ENCODE results near the gene AARS2. TPM values are rescaled to one million over a fixed set of nuclear protein-coding genes. Genes with fewer than 3 reads are reported as not detected.
A peak's percentile ranks its signal among the peaks of the same experiment; 100 is the strongest.

Gene AARS2
- total RNA-seq, 4 donors from 2014 or later, result 9.0 to 21.9 (median 12.2) TPM

DNA sequence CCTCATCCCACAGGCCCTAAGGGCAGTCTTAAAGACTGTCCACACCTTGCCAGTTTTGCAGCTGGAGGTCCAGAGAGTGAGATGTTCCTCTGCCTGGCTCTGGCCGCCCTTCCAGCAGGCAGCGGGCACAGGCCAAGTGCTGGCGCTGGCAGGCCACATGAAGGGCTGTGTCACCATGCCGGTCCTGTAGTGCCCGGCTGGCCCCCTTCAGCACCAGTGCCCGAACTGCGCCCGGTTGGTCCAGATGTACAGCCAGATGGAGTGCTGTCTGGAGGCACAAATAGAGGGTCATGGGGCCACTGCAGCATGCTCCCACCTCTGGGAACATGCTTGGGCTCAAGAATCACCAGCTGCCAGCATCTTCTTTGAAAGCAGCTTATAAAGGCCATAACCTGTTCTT is 51.6 kb downstream of the AARS2 start:
- H3K36me3 ChIP-seq, result peaks cover 0 to 33% (median 4%) of the 10 kb centered on the region in 3 donors
- H3K27me3 ChIP-seq, result no peaks in the 10 kb centered on the region
- no peak overlapping the region for H3K4me3 ChIP-seq
- peaks cover 32 to 55% (median 33%) of the 10 kb centered on the region in 3 donors for H3K4me1 ChIP-seq
- no peak for DNase-seq
- no peaks in the 10 kb centered on the region for H3K9me3 ChIP-seq
- H3K27ac ChIP-seq, result no peak overlapping the region
- intact Hi-C loops (cut with DNase I), result no loop called here
- TF ChIP-seq, protein P1, sequence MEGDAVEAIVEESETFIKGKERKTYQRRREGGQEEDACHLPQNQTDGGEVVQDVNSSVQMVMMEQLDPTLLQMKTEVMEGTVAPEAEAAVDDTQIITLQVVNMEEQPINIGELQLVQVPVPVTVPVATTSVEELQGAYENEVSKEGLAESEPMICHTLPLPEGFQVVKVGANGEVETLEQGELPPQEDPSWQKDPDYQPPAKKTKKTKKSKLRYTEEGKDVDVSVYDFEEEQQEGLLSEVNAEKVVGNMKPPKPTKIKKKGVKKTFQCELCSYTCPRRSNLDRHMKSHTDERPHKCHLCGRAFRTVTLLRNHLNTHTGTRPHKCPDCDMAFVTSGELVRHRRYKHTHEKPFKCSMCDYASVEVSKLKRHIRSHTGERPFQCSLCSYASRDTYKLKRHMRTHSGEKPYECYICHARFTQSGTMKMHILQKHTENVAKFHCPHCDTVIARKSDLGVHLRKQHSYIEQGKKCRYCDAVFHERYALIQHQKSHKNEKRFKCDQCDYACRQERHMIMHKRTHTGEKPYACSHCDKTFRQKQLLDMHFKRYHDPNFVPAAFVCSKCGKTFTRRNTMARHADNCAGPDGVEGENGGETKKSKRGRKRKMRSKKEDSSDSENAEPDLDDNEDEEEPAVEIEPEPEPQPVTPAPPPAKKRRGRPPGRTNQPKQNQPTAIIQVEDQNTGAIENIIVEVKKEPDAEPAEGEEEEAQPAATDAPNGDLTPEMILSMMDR (IDR thresholded peaks at IDR 0.05), result no peak
- TF ChIP-seq POLR2A (IDR thresholded peaks at IDR 0.05), result no peak
- WGBS, 2 donors, result 84% methylated on average over 6 of the region's 8 CpGs; no CpG with 5 or more reads in 1 of the 2 donors

DNA sequence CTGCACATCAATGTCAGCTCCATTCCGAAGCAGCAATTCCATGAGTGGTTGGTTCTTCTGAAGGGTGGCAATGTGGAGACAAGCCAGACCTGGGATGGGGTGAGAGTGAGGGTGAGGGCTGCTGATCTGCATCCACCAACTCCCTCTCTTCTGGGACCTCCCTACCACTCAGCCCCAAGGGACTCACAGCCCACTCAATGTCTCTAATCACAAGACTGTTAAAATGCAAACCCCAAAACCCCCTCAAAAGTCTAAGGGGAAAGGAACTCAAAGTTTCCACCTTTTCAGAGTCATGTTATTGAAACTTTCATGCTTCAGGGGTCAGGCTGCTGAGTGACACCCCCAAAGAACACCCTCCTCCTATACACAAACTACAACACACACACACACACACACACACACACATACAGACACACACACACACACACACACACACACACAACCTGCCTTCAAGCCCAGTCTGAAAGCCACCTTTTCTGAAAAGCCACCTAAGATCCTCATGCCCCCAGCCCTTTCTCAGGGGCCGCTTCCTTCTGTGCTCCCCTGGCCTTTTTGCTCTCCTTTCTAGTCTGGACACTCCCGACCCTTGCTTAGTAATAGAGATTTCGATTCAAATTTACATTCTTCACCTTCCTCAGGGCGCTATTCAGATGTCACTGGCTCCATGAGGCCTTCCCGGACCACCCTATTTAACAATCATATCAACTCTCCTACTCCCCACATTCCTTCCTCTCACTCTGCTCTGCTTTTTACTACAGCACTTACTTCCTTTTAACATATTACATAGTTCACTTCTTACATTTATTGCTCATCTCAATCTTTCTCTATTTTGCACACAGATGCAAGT is 52.5 kb downstream of the AARS2 start:
- Histone ChIP-seq H3K36me3 (peaks cover 0 to 34% (median 4%) of the 10 kb centered on the region in 3 donors), H3K4me1 (peaks cover 39 to 62% (median 39%) of the 10 kb centered on the region in 3 donors), H3K4me3 (no peak overlapping the region), H3K27me3 (no peaks in the 10 kb centered on the region), H3K9me3 (no peaks in the 10 kb centered on the region), H3K27ac (no peak overlapping the region)
- 72 to 94% methylated on average over 5 of the region's 6 CpGs for WGBS, 2 donors
- intact Hi-C loops (cut with DNase I), result no loop called here
- no peak for DNase-seq
- TF ChIP-seq, protein P1 (IDR thresholded peaks at IDR 0.05), result no peak
- TF ChIP-seq POLR2A (IDR thresholded peaks at IDR 0.05), result no peak

DNA sequence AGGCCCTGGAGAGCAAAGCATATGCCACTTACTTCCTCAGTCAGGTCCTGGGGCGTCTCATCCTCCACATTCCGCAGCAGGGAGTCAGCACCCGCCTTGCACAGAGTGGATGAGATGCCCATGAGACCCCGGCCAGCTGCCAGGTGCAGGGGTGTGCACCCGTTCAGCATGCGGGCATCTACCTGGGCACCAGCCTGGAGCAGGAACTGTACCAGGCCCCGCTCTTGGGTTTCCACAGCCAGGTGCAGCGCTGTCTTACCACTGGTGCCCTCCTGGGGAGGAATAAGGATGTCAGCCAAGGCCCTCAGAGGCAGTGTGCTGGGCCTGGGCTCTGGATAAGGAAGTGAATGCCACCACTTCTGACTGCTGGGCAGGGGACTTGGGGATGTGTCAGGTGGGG is 53.1 kb downstream of the AARS2 start:
- Histone ChIP-seq H3K27me3 (no peaks in the 10 kb centered on the region), H3K9me3 (no peaks in the 10 kb centered on the region), H3K27ac (no peak overlapping the region), H3K4me1 (peaks cover 38 to 62% (median 39%) of the 10 kb centered on the region in 3 donors), H3K36me3 (peaks cover 0 to 41% (median 7%) of the 10 kb centered on the region in 3 donors), H3K4me3 (no peak overlapping the region)
- WGBS, 2 donors, result 88% methylated on average over 5 of the region's 8 CpGs; no CpG with 5 or more reads in 1 of the 2 donors
- intact Hi-C loops (cut with DNase I), result no loop called here
- no peak for DNase-seq
- TF ChIP-seq, protein P1 (IDR thresholded peaks at IDR 0.05), result no peak
- TF ChIP-seq POLR2A (IDR thresholded peaks at IDR 0.05), result no peak

DNA sequence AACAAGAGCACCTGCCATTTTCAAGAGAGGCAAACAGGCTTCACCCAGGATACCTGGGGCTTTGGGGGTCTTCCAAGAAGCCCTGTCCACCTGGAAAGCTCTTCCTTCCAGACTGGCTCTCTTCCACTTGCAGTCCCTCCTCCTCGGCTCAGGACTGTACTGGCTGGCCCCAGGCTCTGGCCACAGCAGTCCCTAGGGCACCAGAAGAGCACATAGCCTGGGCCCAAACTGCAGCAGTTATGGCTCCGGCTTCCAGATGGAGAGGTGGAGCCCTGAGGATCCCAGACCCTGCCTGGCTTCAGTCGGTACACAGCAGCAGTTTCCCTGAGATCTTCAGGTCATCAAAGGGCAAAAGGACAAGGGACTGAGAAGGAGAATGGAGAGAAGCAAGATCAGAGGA is 54.2 kb downstream of the AARS2 start:
- H3K27ac ChIP-seq, result no peak overlapping the region
- no peaks in the 10 kb centered on the region for H3K9me3 ChIP-seq
- no peak for DNase-seq
- no peaks in the 10 kb centered on the region for H3K27me3 ChIP-seq
- TF ChIP-seq, protein P1 (IDR thresholded peaks at IDR 0.05), result no peak
- no peak for TF ChIP-seq POLR2A (IDR thresholded peaks at IDR 0.05)
- peaks cover 27 to 61% (median 30%) of the 10 kb centered on the region in 3 donors for H3K4me1 ChIP-seq
- H3K4me3 ChIP-seq, result no peak overlapping the region
- intact Hi-C loops (cut with DNase I), result loop anchor here (5.0 to 10.0 kb wide), 2 partner anchors 87 to 164 kb away; no protein-coding TSS in a partner anchor
- WGBS, 2 donors, result 90 to 100% methylated on average over 1 to 2 of the region's 3 CpGs
- H3K36me3 ChIP-seq, result peaks cover 8 to 52% (median 18%) of the 10 kb centered on the region in 3 donors

DNA sequence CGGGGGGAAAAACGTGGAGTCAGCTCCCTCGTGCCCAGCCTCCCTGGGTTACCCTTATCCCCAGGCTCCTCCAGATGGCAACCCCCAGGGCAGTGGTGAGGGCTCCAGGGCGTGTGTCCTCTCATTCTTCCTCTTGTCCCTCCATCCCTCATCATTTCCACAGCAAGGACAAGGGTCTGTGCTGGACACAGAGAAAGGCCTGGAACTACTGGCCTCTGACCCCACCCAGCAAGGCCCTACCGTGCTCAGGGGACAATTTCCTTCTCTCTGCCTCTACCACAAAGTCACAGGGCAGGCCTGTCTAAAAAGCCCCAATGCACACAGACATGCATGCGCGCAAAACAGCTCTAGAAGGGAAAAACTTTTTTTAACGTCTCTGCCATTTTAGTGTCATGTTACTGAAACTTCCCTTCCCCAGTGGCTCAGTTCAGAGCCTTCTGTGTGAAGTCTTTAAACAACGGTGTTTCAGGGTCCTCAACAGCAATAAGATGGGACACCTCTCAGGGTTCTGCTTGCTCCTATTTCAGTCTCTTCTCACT is 54.8 kb downstream of the AARS2 start:
- H3K4me3 ChIP-seq, result no peak overlapping the region
- TF ChIP-seq, protein P1 (IDR thresholded peaks at IDR 0.05), result no peak
- TF ChIP-seq POLR2A (IDR thresholded peaks at IDR 0.05), result no peak
- H3K4me1 ChIP-seq, result peaks cover 22 to 61% (median 24%) of the 10 kb centered on the region in 3 donors
- no peaks in the 10 kb centered on the region for H3K27me3 ChIP-seq
- no peak for DNase-seq
- H3K9me3 ChIP-seq, result no peaks in the 10 kb centered on the region
- H3K36me3 ChIP-seq, result peaks cover 8 to 57% (median 23%) of the 10 kb centered on the region in 3 donors
- 62 to 77% methylated on average over 6 to 8 of the region's 9 CpGs for WGBS, 2 donors
- intact Hi-C loops (cut with DNase I), result loop anchor here (5.0 to 10.0 kb wide), 2 partner anchors 86 to 164 kb away; no protein-coding TSS in a partner anchor
- peak overlapping the region in 1 of 4 donors; percentile 92 for H3K27ac ChIP-seq
